Embryonic facial prominence (tissue), 1 donor: ENCODE data around the gene TFF1.

Experiments
- DNase-seq: peaks from one replicate; pipeline ENCODE4 v3.0.0-alpha.2; 2016; ENCODE audit errors: extremely low spot score

Gene TFF1

DNA sequence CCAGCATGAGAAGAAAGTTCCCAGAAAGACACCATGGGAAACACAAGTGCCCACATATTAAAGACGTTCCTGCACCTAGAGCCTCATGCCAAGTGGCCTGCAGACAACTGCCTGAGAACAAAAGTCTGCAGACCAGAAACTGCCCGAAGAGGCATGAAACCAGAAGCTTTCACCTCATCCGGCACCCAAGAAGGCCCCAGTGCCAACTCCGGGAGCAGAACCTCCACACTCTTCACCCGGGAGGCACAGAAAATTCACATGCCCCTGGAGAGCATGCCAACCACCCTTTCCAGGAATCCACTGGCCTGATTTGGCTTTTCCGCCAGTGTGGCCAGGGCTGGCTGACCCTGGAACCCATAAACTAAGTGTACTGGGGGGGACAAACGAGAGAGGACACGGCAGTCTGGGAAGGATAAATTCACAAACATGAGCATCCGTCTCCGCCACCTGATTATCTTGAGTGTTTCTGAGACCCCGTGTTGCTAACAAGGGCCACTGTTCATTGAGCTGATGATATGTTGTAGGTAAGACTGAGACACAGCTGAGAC lies 22.3 kb downstream of the TFF1 start:
- DNase-seq: no peak

DNA sequence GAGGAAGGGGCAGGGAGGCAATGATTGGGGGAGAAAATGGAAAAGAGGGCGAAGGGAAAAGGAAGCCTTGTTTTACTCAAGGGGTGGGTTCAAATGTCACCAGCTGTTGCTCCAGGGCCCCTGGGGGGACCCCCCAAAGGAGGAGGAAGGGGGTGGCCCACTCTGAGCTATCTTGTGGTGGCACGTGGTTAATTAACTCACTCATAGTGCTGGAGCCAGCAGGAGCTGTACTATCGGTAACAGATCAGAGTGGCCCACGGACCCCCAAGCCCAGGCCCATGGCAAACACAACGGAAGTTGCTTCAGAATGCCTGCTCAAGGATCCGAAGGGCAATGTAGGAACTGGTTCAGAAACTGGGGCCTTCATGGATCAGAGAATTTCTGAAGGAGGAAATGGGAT lies 22.8 kb downstream of the TFF1 start:
- no peak for DNase-seq

DNA sequence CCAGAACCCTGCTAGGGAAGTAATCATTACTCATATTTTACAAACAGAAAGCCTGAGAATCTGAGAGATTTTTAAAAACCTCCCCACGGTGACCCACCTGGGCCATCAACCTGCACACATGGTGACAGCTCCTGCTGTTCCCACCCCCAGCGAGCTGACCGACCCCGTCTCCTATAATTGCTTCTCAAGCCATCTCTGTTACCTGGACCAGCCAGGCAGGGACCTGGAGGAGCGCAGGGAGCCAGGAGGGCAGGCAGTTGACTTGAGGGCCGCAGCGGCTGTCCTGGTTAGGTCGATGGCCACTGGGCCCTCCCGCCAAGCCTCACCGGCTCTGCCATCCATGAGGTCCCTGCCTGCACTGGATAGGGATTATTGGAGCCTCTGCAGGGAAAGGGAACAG lies 23.2 kb downstream of the TFF1 start:
- DNase-seq: no peak

DNA sequence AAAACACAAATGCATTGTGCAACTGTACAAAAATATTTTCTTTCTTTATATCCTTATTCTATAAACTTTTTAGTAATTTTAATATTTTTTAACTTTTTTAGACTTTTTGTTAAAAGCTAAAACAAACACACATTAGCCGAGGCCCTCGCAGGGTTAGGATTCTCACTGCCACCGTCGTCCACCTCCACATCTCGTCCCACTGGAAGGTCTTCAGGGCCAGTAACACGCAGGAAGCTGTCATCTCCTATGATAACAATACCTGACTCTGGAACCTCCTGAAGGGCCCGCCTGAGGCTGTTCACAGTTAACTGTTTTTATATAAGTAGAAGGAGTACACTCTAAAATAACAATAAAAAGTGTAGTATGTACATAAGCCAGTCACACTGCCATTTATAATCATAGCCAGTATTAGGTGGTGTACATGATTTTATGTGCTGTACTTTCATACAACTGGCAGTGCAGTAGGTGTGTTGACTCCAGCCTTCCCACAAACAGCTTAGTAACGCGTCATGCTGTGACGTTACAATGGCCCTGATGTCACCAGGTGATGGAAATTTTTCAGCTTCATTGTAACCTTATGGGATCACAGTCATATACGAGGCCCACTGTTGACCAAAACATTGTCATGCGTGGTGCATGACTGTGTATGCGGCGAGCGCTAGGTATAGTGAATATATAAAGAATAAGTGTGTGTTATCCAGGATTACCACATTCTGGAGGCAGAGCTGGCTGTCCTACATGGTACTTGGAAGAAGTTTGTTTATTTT lies 24.4 kb downstream of the TFF1 start:
- DNase-seq: no peak

DNA sequence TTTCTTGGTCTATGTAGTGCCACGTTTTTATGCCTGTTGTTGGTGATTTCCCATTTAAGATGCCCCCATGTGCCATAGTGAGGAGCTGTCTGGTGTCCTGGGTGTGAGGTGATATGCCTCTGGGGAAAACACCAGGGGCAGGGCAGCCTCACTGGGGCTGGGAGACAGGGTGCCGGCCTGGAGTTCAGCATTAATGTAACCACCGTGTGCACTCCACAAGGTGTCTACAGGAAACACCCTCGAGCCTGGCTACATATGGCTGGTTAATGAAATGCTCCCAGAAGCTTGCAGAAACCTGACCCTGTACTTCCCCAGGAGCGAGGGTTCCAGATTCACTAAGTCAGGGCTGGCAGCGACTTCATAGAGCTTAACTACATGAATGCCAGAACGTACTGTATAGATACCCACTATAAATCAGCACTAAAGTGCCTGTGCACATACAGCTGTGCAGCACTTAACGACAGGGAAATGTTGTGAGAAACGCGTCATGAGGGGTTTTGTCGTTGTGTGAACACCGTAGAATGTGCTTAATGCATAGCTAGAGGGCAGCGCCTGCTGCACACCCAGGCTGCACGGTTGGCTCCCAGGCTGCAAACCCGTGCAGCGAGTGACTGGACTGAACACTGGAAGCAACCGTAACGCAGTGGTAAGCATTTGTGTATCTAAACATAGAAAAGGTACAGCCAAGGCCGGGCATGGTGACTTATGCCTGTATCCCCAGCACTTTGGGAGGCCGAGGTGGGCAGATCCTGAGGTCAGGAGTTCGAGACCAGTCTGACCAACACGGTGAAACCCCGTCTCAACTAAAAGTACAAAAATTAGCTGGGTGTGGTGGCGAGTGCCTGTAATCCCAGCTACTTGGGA lies 25.9 kb downstream of the TFF1 start:
- DNase-seq: no peak

DNA sequence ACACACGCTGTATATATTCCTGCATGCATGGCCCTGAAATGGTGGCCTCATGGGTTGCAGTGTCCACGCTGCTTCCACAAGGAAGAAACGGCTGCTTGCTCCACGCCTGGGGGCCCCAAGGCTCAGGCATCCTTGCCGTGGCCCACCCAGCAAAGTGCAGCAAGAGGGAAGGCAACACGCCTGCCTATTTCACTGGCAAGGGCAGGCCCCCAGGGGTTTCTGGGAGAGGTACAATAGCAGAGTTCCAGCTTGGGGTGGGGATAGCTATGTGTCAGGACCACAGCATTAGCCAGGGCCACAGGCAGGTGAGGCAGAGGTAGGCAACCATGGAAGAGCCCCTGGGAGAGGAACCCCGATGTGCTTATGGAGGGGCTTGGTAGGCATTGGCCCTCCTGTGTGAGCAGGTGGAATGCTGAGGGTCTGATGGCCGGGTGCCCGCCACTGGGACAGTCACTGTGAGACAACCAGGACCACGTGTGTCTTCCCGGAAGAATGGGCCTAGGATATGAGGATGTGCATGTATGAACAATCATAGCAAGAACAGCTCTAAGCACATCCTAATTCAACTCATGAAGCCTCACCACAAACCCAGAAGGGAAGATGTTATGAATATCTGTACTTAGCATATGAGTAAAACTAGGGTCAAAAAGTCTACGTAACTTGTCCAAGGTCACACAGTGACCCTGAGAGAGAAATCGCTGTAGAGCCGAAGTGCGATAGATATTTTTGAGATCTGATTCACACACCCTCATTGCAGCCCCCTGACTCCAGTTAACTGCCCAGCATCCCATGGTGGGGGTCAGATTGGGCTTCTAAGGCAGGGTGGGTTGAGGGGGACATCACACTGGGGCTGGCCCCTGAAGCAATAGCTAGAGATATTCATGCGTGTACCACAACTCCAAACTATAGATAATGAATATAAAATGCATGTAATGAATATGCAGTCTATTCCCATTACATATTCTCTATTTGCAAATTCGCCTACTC lies 27.3 kb downstream of the TFF1 start:
- DNase-seq: no peak

DNA sequence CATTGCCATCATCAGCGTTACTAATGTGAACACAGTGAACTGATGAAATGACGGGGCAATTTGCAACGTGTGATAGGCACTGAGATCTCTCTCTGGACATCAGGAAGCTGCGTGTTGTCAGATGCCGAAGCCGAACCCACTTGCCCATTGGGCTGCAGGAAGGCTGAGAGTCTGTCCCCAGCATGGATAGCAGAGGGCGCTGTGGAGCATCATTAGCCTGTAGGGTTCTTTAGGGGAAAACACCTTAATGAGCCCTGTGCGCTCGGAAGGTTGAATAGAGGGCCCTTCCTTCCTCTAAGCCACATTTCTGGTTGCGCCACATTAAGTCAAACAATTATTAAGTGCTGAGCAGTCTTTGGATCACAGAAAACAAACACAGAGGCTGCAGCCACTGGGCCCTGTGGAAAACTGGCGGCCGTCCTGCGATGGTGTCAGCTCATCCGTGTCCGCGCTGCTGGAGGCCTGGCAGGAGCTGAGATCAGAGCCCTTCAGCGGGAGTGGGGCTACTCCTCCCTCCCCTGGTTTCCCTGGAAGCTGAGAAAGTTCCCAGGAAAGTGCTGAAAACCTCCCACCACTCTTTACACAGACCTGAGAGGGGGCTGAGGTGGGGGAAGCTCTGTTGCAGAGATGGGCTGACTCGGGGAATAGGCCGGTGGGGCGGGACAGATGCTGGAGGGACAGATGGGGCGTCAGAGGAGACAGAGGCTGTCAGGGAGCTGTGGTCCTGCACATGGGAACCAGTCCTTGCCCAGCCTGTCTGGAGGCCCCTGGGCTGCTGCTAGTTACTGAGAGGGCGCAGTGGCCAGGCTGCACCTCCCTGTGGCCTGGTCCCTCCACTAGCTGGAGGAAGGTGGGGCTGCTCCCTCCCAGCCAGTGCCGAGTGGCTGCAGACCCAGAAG lies 28.3 kb downstream of the TFF1 start:
- no peak for DNase-seq

DNA sequence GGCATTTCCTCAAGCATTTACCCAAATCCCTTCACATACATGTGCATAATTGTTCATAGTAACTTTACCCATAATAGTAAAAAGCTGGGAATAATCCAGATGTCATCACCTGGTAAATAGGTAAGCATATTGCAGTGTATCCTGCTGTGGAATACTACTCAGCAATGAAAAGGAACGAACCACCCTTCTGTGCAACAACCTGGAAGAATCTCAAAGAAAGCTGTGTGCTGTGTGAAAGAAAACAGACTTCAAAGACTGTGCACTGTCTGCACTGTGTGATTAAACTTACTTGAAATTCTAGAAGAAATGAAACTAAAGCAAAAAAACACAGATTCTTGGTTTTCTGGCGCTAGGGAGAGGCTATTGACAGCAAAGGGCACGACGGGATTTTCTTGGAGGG lies 29.1 kb downstream of the TFF1 start:
- no peak for DNase-seq

DNA sequence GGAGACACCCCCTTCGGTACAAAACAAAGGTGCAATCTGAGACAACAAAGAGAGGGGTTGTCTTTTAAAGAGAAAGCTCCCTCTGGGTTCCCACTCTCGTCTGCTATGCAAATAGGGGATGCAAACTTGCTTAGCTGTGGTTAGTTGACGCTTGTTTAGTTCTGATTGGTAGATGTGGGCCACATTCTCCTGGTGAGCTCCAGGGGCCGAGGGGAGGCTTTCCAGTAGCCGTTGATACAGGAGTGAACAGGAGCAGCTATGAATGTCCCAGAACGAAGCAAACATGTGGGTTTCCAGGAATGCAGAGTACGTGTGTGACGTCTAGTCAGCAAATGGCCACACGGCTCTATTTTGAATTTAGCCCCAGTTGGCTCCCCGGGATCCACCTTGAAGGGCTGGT lies 30.3 kb downstream of the TFF1 start:
- no peak for DNase-seq

DNA sequence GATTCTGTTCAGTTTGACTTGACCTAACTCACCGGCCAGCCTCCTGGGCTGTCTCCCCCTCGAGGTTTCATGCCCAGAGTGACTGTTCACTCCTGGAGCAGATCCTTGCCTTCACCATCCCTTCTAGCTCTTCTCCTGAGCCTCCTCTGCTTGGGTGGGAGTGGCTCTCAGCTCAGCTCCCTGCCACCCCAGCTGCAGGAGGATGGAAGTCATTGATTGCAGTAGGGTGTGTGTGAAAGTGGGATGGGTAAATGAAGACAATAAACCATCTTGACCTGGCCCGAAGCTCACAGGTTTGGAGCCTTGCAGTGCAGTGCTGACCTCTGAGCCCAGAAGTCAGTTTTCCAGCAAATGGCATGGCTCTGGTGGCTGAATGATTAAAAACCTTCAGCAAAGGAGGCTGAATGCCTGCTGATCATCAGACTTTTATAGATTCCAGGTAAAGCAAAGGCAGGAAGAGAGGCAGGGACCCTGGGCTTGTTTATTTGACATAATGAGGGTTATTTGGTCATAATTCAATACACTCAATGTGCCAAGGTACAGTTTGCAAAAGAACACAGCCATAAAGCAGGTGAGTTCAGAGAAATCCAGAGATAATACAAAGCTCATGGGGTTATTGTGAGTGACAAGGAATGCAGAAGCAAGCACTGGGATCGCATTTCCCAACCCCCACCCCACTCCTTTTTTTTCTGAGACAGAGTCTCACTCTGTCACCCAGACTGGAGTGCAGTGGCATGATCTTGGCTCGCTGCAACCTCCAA lies 33.6 kb downstream of the TFF1 start:
- DNase-seq: no peak

DNA sequence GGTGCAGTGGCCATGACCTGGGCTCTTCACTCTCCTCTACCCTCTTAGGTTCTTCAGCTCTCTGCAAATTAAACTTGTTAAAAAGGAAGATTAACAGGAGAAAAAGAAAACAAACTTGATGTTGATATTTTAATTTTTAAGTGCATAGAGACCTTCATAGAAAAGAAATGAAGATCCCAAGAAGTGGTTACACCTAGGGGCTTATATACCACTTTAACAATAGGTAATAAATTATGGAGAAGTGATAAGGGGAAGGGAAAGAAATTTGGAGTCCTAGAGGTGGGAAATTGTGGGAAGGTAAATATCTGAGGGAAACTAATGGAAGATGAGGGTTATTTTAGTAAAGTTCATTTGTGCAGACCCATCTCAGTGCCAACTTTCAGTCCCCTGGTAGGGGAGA lies 34.7 kb downstream of the TFF1 start:
- no peak for DNase-seq

DNA sequence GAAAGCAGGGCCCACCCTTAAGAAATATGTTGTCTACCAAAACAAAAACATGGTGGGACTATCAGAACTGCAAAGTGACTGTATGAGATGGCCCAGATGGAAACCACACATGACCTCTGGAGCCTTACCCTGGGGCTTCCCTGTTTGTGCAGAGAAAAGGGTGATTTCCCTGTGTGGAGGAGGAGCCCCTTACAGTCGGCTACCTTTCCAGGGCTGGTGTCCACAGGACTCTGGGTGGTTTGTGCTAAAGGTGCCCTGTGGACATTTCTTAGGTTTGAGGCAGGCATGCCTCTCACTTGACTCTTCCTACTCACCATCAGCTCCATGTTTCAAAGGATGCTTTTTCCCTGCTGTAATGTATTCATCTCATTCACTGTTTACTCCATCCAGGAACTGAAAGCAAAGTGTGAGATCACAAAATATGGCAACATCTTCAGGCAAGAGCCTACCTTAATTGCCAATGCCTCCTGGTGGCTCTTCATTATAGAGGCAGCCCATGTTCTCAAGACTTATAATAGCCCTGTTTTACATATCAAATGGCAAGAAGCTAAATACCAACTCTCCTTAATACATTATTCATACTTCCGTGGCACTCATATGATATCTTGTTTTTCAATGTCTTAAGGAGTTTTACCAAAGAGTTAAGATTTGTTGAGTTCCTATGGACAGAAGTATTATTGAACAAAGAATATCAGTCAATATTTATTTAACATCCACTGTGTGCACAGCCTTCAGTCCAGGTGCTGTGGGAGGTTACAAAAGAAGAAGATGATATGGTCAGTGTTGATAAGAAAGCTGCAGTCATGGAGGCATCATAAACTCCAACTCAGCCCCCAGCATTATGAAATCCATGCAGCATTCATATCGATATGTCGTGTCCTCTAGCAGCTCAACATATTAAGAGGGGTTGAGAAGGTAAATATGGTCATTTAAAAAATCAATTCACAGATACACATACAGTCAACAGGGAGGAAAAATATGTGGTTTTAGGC lies 35.7 kb downstream of the TFF1 start:
- no peak for DNase-seq

DNA sequence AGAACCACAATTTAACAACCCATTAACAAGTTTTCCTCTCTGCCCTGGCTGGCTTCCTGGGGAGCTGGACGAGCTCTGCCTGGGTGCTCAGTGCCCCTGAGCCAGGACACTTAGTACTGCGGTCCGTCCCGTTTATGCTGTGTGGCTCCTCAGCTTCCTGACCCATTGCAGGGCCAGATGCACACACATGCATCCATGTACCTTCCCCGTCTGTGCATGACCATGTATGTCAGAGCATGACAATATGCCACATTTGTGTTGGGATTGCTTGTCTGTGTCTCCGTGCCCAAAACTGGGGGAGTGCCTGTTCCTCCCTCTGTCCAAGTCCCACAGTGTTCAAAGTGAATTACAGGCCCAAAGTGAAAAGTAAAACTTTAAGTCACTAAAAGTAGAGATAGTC lies 41.4 kb downstream of the TFF1 start:
- DNase-seq: no peak

DNA sequence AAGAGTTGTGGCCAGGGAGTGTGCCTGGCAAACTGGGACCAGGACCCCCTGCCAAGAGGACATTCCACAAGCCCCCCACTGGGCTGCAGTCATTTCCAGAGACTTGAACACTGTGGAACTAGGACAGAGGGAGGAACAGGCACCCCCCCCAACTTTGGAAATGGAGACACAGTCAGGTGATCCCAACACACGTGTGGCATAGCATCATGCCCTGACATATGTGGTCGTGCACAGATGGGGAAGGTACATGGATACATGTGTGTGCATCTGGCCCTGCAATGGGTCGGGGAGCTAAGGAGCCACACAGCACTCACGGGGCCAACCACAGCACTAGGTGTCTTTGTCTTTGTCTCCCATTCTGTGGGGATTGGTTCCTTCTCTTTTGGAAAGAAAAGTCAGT lies 44.5 kb downstream of the TFF1 start:
- DNase-seq: no peak

DNA sequence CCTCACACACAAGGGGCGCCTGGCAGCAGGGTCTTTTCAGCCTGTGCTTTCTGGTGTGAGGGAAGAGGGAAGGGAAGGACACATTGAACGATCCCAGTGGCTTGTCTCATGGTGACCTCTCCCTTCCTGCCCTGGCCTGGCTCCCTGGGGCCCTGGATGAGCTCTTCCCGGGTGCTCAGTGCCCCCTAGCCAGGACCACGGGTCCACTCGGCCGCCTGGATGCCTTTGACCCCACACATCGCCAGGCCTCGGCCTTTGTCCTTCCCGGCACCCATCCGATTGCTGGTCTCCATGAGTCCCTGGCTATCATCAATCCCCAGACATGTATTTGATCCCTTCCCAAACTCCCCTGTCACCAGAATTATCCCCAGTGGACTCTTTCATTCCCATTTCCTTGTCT lies 45.1 kb downstream of the TFF1 start:
- no peak for DNase-seq

DNA sequence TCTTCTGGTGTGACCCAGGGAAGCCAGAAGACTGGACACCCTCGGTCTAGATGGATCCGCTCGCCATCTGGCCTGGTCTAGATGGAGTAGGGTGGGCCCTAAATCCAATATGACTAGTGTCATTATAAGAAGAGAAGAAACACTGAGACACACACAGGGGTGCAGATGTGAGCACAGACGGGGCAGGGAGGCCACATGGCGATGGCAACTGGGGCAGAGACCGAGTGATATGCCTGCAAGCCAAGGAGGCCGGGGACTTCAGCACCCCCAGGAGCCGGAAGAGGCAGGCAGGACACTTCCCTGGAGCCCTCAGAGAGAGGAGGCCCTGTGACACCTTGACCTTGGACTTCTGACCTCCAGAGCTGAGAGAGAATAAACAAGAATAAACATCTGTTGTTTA lies 45.5 kb downstream of the TFF1 start:
- no peak for DNase-seq

DNA sequence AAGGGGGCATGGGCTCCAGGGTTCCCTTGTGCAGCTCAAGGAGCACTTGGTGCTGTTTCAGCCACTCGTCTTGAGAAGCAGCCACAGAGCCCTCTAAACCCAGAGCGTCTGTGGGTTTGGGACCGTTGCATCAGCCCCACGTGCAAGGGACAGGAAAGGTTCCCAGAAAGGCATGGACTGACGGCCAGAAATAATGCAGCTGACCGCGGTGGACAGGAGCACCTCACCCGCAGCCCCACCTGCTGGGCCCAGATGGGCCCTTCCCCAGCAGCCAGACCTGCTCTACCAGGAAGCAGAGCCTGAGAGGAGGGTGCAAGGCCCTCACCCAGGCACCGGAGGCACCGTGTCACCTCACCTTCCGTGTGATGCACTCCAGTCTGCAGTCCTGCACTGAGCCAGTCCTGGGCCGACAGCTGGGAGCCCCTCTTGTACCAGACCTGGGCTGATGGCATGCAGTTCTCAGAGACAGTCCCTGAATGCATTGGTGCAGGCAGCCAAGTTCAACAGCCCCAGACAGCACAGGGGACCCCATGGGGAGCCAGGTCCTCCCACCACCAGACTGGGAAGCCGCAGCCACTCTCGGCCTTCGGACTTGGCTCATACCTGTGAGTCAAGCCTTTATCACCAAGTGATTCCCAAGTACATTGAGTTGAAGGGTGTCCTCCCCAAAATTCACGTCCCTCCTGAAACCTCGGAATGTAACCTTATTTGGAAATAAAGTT lies 46.3 kb downstream of the TFF1 start:
- DNase-seq: no peak

DNA sequence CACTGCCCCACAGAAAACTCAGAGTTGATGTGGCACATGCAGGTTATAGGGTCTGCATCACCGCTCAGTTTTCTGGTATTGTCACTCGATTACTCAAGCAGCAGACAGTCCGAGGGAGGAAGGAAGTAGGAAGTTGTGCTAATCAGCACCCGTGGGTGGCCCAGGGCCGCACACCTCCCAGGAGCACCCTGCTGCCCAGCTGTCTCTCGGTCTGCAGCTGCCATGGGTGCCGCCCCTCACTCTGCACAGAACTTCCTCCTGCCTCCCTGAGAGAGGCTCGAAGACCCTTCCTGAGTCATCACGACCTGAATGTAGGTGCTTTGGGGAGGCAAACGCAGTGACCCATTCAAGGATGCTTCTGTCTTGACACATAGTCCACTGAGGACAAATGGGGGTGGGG lies 47.0 kb downstream of the TFF1 start:
- no peak for DNase-seq
